Activated T-cell treated with anti-CD3 and anti-CD28 coated beads, Interleukin-2, amount 50 U/mL, for 72 hours (primary cell): Measurements from ENCODE around the gene ACADL. TPM values are rescaled to one million over a fixed set of nuclear protein-coding genes. Genes with fewer than 3 reads are reported as not detected.
"Not testable (repeated sequence)": the region's sequence is repeated elsewhere in the genome, so short reads cannot be mapped to it uniquely, and the experiment has no call there.

ENCODE experiments used
- ATAC-seq, 2 donors: fragments of 150-1000 bp; cut with Tn5 transposase; replicated peaks in 1 of 2; 2 replicates each; pipeline ENCODE4 v1.10.0; 2021; ENCODE audit warnings: moderate library complexity in 2 of 2, mild to moderate bottlenecking in 1 of 2
- DNase-seq, 2 donors: peaks; one replicate each; pipeline ENCODE4 v3.0.0; 2021 to 2022; ENCODE audit warnings: mixed read lengths in 1 of 2
- H3K27ac Mint-ChIP-seq: one replicate; pipeline ENCODE4 v1.8.0; 2022; ENCODE audit warnings: mild to moderate bottlenecking, moderate library complexity, mixed read lengths
- H3K27me3 Mint-ChIP-seq: one replicate; pipeline ENCODE4 v1.8.0; 2022; ENCODE audit warnings: low read depth, mixed read lengths
- H3K36me3 Mint-ChIP-seq, 2 donors: one replicate each; pipeline ENCODE4 v1.8.0; 2022; ENCODE audit warnings: mixed read lengths in 2 of 2, mild to moderate bottlenecking in 1 of 2; ENCODE audit not compliant: insufficient read depth in 2 of 2
- H3K4me1 Mint-ChIP-seq: one replicate; pipeline ENCODE4 v1.8.0; 2022; ENCODE audit warnings: low read depth, mixed read lengths
- H3K4me3 Mint-ChIP-seq, 2 donors: one replicate each; pipeline ENCODE4 v1.8.0; 2022; ENCODE audit warnings: mild to moderate bottlenecking in 2 of 2, mixed read lengths in 2 of 2, moderate library complexity in 2 of 2
- H3K9me3 Mint-ChIP-seq, 2 donors: one replicate each; pipeline ENCODE4 v1.8.0; 2022; ENCODE audit warnings: mixed read lengths in 2 of 2
- total RNA-seq, 2 donors: library from RNA; stranded (reverse); gene quantifications; one replicate each; pipeline ENCODE4 v1.2.3, GENCODE V29; 2022

ACADL gene
- total RNA-seq, 2 donors from 2014 or later: not detected

GRCh38 chr2:210195101-210195852 is 30.0 kb downstream of the ACADL start:
- H3K27me3 Mint-ChIP-seq: no peaks in the 10 kb centered on the region

GRCh38 chr2:210190345-210190744 is 34.9 kb downstream of the ACADL start:
- Mint-ChIP-seq H3K27ac (no peak overlapping the region), H3K4me1 (no peaks in the 10 kb centered on the region), H3K27me3 (no peaks in the 10 kb centered on the region), H3K9me3 (peaks cover 3 to 4% of the 10 kb centered on the region in 2 donors), H3K36me3 (peaks cover 4 to 5% of the 10 kb centered on the region in 2 donors), H3K4me3 (no peak overlapping the region)
- no peak for DNase-seq
- no peak for ATAC-seq

More at GRCh38 chr2:210195101-210195852, 30.0 kb downstream of the ACADL start:
- H3K9me3 Mint-ChIP-seq: no peaks in the 10 kb centered on the region
- DNase-seq (no peak), ATAC-seq (no peak)
- no peak overlapping the region for H3K27ac Mint-ChIP-seq
- peak overlapping the region in 1 of 2 donors; percentile 31 for H3K4me3 Mint-ChIP-seq
- no peaks in the 10 kb centered on the region for H3K4me1 Mint-ChIP-seq
- H3K36me3 Mint-ChIP-seq: no peaks in the 10 kb centered on the region

GRCh38 chr2:210189452-210190138 is 35.7 kb downstream of the ACADL start:
- Mint-ChIP-seq H3K27me3 (no peaks in the 10 kb centered on the region), H3K36me3 (peaks cover 8 to 10% of the 10 kb centered on the region in 2 donors), H3K4me3 (no peak overlapping the region), H3K9me3 (peaks cover 7 to 9% of the 10 kb centered on the region in 2 donors), H3K4me1 (no peaks in the 10 kb centered on the region), H3K27ac (no peak overlapping the region)
- no peak for DNase-seq
- ATAC-seq: no peak

GRCh38 chr2:210188755-210189154 is 36.5 kb downstream of the ACADL start:
- Mint-ChIP-seq H3K27ac (no peak overlapping the region), H3K4me3 (no peak overlapping the region), H3K9me3 (peaks cover 14 to 15% of the 10 kb centered on the region in 2 donors), H3K27me3 (no peaks in the 10 kb centered on the region), H3K4me1 (peaks cover 4% of the 10 kb centered on the region), H3K36me3 (peaks cover 16 to 18% of the 10 kb centered on the region in 2 donors)
- ATAC-seq (no peak), DNase-seq (no peak)

GRCh38 chr2:210188190-210188589 is 37.1 kb downstream of the ACADL start:
- peaks cover 9% of the 10 kb centered on the region for H3K4me1 Mint-ChIP-seq
- H3K27ac Mint-ChIP-seq: no peak overlapping the region
- H3K9me3 Mint-ChIP-seq: peaks cover 15% of the 10 kb centered on the region in 2 donors
- no peak overlapping the region for H3K4me3 Mint-ChIP-seq
- H3K27me3 Mint-ChIP-seq: no peaks in the 10 kb centered on the region
- peaks cover 18 to 24% of the 10 kb centered on the region in 2 donors for H3K36me3 Mint-ChIP-seq
- DNase-seq (no peak), ATAC-seq (no peak)

- not testable (repeated sequence) for DNase-seq
Measured at GRCh38 chr2:210183936-210184335, 41.3 kb downstream of the ACADL start.

GRCh38 chr2:210181606-210182088 is 43.6 kb downstream of the ACADL start:
- not testable (repeated sequence) for H3K27me3 Mint-ChIP-seq, ATAC-seq
- H3K9me3 Mint-ChIP-seq: peaks cover 15% of the 10 kb centered on the region in 2 donors
- peak in 1 of 2 donors; percentile 8 for DNase-seq
- peaks cover 20 to 26% of the 10 kb centered on the region in 2 donors for H3K36me3 Mint-ChIP-seq
- H3K4me1 Mint-ChIP-seq: peaks cover 30% of the 10 kb centered on the region
- peak overlapping the region; percentile 34 to 51 for H3K4me3 Mint-ChIP-seq
- peak overlapping the region; percentile 15 for H3K27ac Mint-ChIP-seq

More at GRCh38 chr2:210183936-210184335, 41.3 kb downstream of the ACADL start:
- peaks cover 30% of the 10 kb centered on the region for H3K4me1 Mint-ChIP-seq
- H3K36me3 Mint-ChIP-seq: peaks cover 20 to 28% of the 10 kb centered on the region in 2 donors
- not testable (repeated sequence) for H3K27ac Mint-ChIP-seq, ATAC-seq, H3K4me3 Mint-ChIP-seq, H3K27me3 Mint-ChIP-seq
- peaks cover 15% of the 10 kb centered on the region in 2 donors for H3K9me3 Mint-ChIP-seq

GRCh38 chr2:210181033-210181605 is 44.1 kb downstream of the ACADL start:
- Mint-ChIP-seq H3K4me1 (peaks cover 30% of the 10 kb centered on the region), H3K36me3 (peaks cover 17 to 26% of the 10 kb centered on the region in 2 donors), H3K27ac (peak overlapping the region; percentile 15), H3K4me3 (peak overlapping the region; percentile 34 to 51), H3K9me3 (peaks cover 13 to 15% of the 10 kb centered on the region in 2 donors)
- not testable (repeated sequence) for H3K27me3 Mint-ChIP-seq, DNase-seq, ATAC-seq

GRCh38 chr2:210180477-210180876 is 44.8 kb downstream of the ACADL start:
- no peak overlapping the region for H3K4me3 Mint-ChIP-seq
- H3K9me3 Mint-ChIP-seq: peaks cover 11% of the 10 kb centered on the region in 2 donors
- H3K27me3 Mint-ChIP-seq: no peaks in the 10 kb centered on the region
- H3K4me1 Mint-ChIP-seq: peaks cover 30% of the 10 kb centered on the region
- H3K27ac Mint-ChIP-seq: no peak overlapping the region
- H3K36me3 Mint-ChIP-seq: peaks cover 15 to 25% of the 10 kb centered on the region in 2 donors
- no peak for ATAC-seq
- DNase-seq: no peak

- no peak for ATAC-seq
- H3K9me3 Mint-ChIP-seq: peaks cover 6 to 7% of the 10 kb centered on the region in 2 donors
- DNase-seq: no peak
- no peaks in the 10 kb centered on the region for H3K27me3 Mint-ChIP-seq
- peaks cover 30% of the 10 kb centered on the region for H3K4me1 Mint-ChIP-seq
- peaks cover 11 to 17% of the 10 kb centered on the region in 2 donors for H3K36me3 Mint-ChIP-seq
- H3K27ac Mint-ChIP-seq: no peak overlapping the region
- no peak overlapping the region for H3K4me3 Mint-ChIP-seq
Measured at GRCh38 chr2:210179351-210179990, 45.8 kb downstream of the ACADL start.

GRCh38 chr2:210177769-210178168 is 47.5 kb downstream of the ACADL start:
- no peaks in the 10 kb centered on the region for H3K27me3 Mint-ChIP-seq
- no peak overlapping the region for H3K4me3 Mint-ChIP-seq
- H3K36me3 Mint-ChIP-seq: peaks cover 2 to 3% of the 10 kb centered on the region in 2 donors
- DNase-seq (no peak), ATAC-seq (no peak)
- no peaks in the 10 kb centered on the region for H3K9me3 Mint-ChIP-seq
- peaks cover 21% of the 10 kb centered on the region for H3K4me1 Mint-ChIP-seq
- no peak overlapping the region for H3K27ac Mint-ChIP-seq

- H3K27me3 Mint-ChIP-seq, H3K4me3 Mint-ChIP-seq, DNase-seq, H3K36me3 Mint-ChIP-seq, H3K9me3 Mint-ChIP-seq, H3K27ac Mint-ChIP-seq, ATAC-seq: not testable (repeated sequence)
- peaks cover 21% of the 10 kb centered on the region for H3K4me1 Mint-ChIP-seq
Measured at GRCh38 chr2:210177115-210177514, 48.1 kb downstream of the ACADL start.
